GM21723 (cell line): ENCODE results near the gene APOD.

ENCODE experiments used
- ATAC-seq: cut with Tn5 transposase; IDR thresholded peaks from one replicate; pipeline ENCODE4 v1.9.1; 2021; ENCODE audit warnings: mild to moderate bottlenecking, moderate library complexity; ENCODE audit not compliant: unreplicated experiment

The APOD gene

GRCh38 chr3:195531683-195532082 is 52.1 kb downstream of the APOD start:
- no peak for ATAC-seq

DNA sequence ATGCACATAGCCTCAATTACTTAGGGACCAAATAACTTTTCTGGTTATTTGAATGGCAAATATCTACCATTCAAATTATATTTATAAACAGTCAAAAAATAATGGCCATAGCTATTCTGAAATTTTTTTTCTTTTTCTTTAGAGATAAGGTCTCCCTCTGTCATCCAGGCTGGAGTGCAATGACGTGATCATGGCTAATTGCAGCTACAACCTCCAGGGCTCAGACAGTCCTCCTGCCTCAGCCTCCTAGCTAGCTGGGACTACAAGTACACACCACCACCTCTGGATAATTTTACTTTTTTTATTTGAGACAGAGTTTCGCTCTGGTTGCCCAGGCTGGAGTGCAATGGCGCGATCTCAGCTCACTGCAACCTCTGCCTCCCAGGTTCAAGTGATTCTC is 57.2 kb downstream of the APOD start:
- ATAC-seq: no peak

- no peak for ATAC-seq
Observed at GRCh38 chr3:195524171-195524896, 59.4 kb downstream of the APOD start.

DNA sequence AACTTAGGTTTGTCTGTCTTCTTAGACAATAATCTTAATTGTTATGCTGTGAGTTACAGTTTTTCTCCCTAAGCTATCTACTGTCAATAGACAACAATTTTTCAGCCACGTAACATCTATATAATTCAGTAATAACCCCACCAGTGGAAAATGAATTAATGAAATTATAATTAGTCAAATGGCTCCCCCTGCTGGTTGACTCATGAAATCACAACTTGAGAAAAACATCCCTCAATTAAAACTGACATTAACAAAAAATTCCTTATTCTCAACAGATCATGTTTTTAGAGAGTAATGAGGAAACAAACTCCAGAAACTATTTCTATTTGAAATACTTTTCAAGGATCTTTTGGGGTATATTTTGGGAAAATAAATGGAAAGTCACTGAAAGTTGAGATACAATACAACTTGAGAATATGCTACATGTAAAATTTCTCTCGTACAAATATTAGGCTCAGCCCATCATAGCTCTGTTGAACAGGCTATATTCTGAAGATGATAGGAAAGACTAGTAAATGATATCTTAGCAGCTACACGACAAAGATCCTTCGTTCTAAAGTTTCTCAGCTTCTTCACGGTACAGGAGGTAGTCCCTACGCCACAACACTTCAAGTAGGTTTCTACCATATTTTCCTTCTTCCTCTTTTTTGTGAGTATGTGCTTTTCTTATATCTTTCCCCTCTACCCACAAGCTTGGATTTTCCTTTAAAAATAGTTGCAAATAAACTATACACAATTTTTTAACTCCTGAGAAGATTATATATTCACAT is 61.3 kb downstream of the APOD start:
- ATAC-seq: no peak
